DMS114 treated with DMSO at 0.1 percent for 48 hours (cell line): Measurements from ENCODE around the gene MYO3B.
"Not testable (repeated sequence)": the region's sequence is repeated elsewhere in the genome, so short reads cannot be mapped to it uniquely, and the experiment has no call there.

Source experiments
- DNase-seq: peaks from one replicate; lab custom pipeline; 2025; ENCODE audit not compliant: unreplicated experiment; lab: John Stamatoyannopoulos, UW

The MYO3B gene

DNA sequence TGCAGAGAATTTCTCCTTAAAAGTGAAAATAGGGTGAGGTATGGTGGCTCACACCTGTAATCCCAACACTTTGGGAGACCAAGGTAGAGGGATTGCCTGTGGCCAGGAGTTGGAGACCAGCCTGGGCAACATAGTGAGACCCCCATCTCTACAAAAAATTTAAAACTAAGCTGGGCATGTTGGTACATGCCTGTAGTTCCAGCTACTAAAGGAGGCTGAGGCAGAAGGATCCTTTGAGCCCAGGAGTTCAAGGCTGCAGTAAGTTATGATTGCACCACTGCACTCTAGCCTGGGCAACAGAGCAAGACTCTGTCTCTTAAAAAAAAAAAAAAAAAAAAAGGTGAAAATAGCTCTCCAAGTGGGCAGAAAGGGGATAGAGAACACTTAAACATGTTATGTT is 496.3 kb downstream of the MYO3B start:
- not testable (repeated sequence) for DNase-seq

DNA sequence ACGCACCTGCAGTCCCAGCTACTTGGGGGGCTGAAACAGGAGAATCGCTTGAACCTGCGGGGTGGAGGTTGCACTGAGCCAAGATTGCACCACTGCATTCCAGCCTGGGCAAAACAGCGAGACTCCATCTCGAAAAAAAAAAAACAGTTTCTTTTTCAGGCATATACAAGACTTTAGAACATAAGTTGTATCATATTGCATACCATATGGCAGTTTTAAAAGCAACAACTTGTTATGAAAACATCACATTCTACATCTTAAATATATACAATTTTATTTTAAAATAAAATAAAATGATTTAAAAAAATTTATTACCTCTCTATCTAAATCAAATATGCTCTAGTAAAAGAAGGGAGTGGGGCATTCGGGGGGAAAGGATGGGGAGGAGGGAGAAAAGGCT is 497.8 kb downstream of the MYO3B start:
- DNase-seq, result no peak

DNA sequence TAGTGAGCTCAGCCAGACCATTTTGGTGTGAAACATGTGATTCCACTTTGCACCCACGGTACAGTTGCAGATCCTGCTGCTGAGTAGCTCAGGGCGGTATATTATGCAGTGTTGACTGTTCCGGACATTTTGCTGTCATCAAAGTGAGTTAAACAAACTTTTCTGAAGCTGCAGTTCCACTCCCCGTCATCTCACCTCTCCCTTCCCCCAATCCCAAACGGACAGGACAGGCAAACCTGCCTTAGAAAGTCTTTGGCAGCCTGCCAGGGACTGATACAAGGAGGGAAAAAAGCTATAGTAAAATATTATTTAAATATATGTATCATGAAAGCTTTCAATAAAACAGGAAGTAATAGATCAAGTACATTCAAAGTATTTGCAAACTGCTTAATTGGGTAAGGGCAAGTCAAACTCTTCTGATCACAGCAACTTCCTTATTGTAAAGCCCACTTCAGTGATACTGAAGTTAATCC is 501.7 kb downstream of the MYO3B start:
- no peak for DNase-seq

DNA sequence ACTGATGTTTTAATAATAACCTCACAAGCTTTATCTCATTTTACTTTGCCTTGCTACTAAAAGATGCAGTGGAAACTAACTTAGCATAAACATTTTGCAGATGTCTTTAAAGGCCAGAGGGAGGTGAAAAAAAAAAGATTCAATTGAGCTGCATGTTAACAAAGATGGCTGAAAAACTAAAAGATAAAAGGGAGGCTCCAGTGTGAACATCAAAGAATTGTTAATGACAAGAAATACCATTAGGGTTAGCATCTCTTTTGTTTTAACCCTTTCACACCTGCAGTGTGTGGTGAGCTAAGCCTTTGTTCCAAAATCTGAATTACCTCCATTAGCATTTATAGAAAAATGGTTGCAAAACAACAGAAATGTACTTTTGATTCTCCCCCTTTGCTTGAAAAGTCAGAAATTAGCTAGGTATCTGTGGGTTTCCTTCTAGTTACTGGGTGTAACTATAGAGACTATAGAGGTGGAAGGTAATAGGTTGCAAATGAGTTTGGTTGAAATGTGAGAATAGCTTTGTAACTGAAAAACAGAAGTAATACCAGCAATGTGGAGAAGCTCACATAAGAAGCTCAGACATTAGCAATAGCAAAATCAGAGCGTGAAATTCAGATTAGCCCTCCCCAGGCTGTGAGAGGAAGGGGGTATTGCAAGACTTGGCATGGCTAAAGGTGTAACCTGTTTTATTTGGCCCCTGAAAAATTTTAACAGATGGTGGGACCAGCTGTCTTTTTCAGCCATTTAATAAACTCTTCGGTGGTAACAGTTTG is 502.4 kb downstream of the MYO3B start:
- DNase-seq, result no peak

DNA sequence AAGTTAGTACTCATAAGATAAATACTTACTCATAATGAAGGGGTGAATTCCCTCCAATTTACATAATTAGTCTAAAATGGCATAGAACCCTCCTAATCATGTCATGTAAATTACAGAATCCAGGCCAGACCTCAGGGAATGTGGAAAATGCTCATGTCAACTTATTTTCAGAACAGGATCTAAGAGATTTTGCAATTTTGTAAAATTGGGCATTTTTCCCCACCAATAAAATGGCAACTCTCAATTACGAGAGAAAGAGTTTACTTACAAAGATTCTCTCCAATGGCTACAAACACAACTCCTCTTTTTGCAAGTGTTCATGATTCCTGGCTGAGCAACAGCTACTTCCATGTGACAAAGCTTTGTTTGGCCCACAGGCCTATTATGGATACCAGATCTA is 503.4 kb downstream of the MYO3B start:
- DNase-seq, result no peak

DNA sequence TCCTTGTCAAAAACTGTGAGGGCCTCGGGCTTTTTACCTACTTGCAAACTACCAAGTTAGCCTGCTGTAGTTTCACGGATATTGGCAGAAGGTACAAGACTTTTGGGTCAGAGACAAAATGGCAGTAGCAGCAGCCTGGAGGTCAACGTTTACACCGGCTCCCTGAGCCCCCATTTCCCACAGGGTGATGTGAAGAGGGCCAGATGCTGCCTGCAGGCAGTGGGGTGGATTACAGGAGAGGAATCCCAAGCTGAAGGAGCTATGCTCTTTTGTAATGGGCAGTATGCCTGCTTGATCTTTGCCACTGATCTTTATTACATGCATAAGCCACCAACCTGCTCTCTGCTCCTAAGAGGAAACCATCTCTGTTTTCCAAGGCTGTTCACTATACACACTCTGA is 507.6 kb downstream of the MYO3B start:
- no peak for DNase-seq

DNA sequence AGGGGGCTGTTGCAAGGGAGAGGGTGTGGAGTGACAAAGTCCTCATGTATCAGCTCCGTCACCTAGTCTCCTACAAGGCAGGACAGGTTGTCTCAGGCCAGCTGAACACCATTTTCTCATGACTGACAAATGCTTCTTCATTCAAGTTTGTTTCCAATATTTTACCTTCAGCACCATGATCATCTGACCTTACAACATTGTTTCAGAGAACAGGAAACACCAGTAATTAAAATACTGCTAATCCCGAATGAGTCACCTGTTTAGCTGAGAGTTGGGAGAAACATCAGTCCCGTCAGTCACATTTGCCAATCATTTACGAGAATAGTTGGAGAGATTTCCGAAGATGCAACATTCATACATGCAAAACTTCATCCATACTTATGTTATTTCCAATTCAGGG is 511.5 kb downstream of the MYO3B start:
- no peak for DNase-seq

DNA sequence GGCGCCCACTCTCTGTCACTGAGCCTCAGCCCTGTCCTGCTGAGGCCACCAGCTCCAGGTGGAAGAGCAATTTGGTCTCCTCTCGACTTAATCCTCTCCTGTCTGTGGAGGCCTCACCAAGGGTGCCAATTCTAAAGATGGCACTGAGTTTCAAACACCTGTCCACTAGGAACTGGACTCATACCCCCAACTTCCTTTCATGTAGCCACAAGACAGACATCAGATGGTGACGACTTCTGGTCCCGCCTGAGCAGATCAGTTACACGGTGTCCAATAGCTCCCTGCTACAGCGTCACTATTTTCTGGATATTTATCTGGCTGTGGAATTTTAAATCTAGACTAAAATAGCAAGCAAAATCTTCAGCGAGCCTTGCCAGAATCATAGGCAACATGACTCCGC is 512.7 kb downstream of the MYO3B start:
- no peak for DNase-seq

DNA sequence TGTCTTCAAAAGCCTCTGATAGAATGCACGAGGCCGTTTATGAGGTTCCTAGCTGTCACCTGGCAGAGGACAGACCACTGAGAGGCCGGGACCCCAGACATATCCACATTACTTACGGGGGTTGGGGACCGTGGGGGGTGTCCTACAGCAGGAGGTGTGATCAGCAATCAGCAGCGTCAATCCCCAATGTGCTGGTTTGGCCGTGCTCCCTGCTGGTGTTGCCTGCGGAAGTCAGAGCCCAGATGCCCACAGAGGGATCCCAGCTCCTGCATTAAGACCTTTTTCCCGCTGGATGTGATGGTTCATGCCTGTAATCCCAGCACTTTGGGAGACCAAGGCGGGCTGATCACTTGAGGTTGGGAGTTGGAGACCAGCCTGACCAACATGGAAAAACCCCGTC is 516.4 kb downstream of the MYO3B start:
- DNase-seq, result no peak

DNA sequence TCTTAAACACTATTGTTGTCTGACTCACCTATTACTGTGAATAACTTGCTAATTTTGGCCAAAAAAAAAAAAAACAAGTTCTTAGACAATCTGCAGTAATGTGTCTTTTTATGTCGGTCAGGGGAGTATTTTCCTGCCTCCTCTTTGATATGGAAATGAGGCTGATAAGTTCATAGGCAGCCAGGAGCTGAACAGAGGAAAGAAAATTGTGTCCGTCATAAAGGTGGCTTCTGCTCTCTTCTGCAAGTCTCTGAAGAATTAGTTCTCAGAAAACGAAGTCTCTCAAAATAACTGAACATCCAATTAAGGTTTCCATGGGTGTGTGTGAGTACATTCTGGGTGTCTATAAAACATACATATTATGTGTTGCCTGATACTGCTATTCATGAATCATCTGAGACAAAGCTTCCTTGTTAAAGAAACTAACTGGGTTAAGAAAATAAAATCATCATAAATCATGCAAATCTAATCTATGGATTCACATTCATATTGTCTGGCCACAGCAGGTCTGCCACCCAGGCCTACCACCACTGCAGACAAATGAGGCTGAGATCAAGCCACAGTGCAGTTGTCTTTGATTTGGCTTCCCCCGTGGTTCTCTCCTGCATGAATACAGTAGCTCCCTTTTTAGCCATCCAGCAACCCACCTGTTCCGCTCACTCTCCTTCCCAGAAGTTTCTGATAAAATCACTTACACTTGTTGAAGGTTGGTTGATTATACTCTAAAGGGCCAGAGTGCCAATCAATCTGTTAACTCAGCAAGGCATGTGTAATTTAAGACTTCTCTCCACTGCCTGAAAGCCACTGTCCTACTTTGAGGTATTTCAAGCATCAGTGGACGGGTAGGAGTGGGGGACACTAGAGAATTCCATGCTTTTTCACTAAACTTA is 517.8 kb downstream of the MYO3B start:
- no peak for DNase-seq

DNA sequence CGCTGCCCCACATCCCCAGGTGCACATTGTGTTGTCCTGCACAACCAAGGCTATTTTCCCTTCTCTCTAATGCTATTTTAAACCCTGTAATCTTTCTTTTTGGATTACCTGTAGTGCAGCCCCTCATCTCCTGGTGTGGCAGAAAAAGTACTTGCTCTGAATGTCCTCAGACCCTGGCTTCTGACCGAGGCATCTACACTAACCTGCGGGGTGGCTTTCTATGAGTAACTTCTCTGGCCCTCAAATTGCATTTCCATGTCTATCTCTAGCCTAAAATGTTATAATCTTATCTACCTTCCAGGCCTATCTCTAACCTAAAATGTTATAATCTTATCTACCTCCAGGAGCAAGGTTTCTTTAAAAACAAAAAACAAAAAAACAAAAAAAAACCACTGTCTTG is 519.0 kb downstream of the MYO3B start:
- DNase-seq, result no peak

DNA sequence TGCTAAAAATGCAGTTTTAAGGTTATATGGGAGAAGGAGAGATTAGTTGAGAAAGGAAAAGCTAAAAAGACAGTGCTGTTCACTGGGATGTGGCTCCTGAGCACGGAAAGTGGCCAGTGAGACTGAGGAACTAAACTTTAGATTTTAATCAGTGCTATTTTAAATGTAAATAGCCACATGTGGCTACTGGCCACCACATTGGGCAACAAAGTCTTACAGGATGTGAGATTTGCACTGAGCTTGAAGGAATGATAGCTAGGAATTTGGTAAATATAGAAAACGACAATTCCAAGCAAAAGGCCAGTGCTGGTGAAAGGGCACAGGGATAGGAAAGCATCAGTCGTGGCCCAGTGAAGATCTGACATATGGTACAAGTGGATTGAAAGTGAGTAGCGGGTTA is 523.1 kb downstream of the MYO3B start:
- DNase-seq, result no peak

DNA sequence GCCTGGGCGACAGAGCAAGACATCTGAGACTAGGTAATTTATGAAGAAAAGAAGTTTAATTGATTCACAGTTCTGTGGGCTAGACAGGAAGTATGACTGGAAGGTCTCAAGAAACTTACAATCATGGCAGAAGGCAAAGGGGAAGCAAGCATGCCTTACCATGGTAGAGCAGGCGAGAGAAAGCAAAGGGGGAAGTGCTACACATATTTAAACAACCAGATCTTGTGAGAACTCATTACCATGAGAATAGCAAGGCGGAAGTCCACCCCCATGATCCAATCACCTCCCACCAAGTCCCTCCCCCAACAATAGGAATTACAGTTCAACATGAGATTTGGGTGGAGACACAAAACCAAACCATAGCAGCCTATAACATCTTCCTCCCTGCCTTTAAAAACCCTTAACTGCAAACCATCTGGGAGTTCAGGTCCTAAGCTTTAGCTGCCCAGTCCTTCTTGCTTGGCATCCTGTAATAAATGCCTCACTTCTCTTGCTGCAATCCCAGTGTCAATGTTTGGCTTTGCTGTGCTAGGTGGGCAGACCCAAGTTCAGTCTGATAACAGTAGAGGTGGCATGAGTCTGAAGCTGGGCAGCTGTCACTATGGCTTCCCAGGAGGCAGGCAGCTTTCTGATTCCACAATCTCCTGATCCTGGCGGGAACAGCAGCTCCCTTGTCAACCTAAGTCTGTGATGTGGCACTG is 526.0 kb downstream of the MYO3B start:
- no peak for DNase-seq
